Activated CD8-positive, alpha-beta memory T cell treated with anti-CD3 and anti-CD28 coated beads, Interleukin-2, amount 10 ng/mL, durations not matched to agents 7 days and 5 days (primary cell): ENCODE measurements around the gene CACNG8. TPM values are rescaled to one million over a fixed set of nuclear protein-coding genes. Genes with fewer than 3 reads are reported as not detected.
A peak's percentile ranks its signal among the peaks of the same experiment; 100 is the strongest.
"Not testable (repeated sequence)": the region's sequence is repeated elsewhere in the genome, so short reads cannot be mapped to it uniquely, and the experiment has no call there.

Experiments
- ATAC-seq: fragments of 150-1000 bp; cut with Tn5 transposase; one replicate; pipeline ENCODE4 v1.10.0; 2021; ENCODE audit warnings: moderate library complexity
- CTCF ChIA-PET: fragments of 350-600 bp; sonication (Branson Sonifier 250); formaldehyde crosslinking; loops from one replicate; lab custom pipeline; 2021; ENCODE audit warnings: antibody characterized with exemption; lab: Charles Lee
- DNase-seq: peaks from one replicate; pipeline ENCODE4 v3.0.0-alpha.2; 2020
- H3K27ac Mint-ChIP-seq: one replicate; pipeline ENCODE4 v1.8.0; 2021; ENCODE audit warnings: mild to moderate bottlenecking, mixed read lengths
- H3K27me3 Mint-ChIP-seq: one replicate; pipeline ENCODE4 v1.8.0; 2021; ENCODE audit warnings: mixed read lengths
- H3K36me3 Mint-ChIP-seq: one replicate; pipeline ENCODE4 v1.8.0; 2021; ENCODE audit warnings: mild to moderate bottlenecking, mixed read lengths
- H3K4me1 Mint-ChIP-seq: one replicate; pipeline ENCODE4 v1.8.0; 2021; ENCODE audit warnings: mixed read lengths
- H3K4me3 Mint-ChIP-seq: one replicate; pipeline ENCODE4 v1.8.0; 2021; ENCODE audit warnings: mild to moderate bottlenecking, moderate library complexity, mixed read lengths
- H3K9me3 Mint-ChIP-seq: one replicate; pipeline ENCODE4 v1.8.0; 2022; ENCODE audit warnings: low read depth, mixed read lengths
- total RNA-seq, 2 experiments: library from RNA; stranded (reverse); gene quantifications; one replicate each; pipeline ENCODE4 v1.2.3, GENCODE V29; 2021

The CACNG8 gene
- total RNA-seq, result not detected

GRCh38 chr19:53962887-53963431, at the start of gene CACNG8:
Gene CACNG8 (plus strand): TSS chr19:53962937.
- Mint-ChIP-seq H3K4me1 (peaks cover 2% of the 10 kb centered on the region), H3K27me3 (peaks cover 61% of the 10 kb centered on the region), H3K4me3 (no peak within 1 kb of the TSS), H3K9me3 (no peaks in the 10 kb centered on the region), H3K36me3 (peaks cover 2% of the 10 kb centered on the region), H3K27ac (no peak within 1 kb of the TSS)
- CTCF ChIA-PET, result no interaction called here
- no peak for ATAC-seq
- no peak for DNase-seq

- H3K27ac Mint-ChIP-seq, result no peak overlapping the region
- CTCF ChIA-PET, result no interaction called here
- H3K27me3 Mint-ChIP-seq, result peaks cover 21% of the 10 kb centered on the region
- DNase-seq (no peak), ATAC-seq (no peak)
- H3K4me1 Mint-ChIP-seq, result no peaks in the 10 kb centered on the region
- H3K36me3 Mint-ChIP-seq, result no peaks in the 10 kb centered on the region
- H3K4me3 Mint-ChIP-seq, result no peak overlapping the region
- H3K9me3 Mint-ChIP-seq, result no peaks in the 10 kb centered on the region
Observed at GRCh38 chr19:53915000-53915399, 47.7 kb upstream of the CACNG8 start.

- Mint-ChIP-seq H3K4me3 (no peak overlapping the region), H3K27me3 (peaks cover 11% of the 10 kb centered on the region), H3K4me1 (no peaks in the 10 kb centered on the region), H3K27ac (no peak overlapping the region), H3K9me3 (no peaks in the 10 kb centered on the region), H3K36me3 (no peaks in the 10 kb centered on the region)
- CTCF ChIA-PET, result interaction anchor here (0.7 kb wide), 1 partner anchor 327 kb away, joined by 3 read pairs; no protein-coding TSS in a partner anchor
- DNase-seq (no peak), ATAC-seq (no peak)
Observed at GRCh38 chr19:53916004-53916403, 46.7 kb upstream of the CACNG8 start.

GRCh38 chr19:53917356-53917755, 45.4 kb upstream of the CACNG8 start:
- no peak for ATAC-seq
- CTCF ChIA-PET, result no interaction called here
- no peak overlapping the region for H3K27ac Mint-ChIP-seq
- no peak for DNase-seq
- H3K27me3 Mint-ChIP-seq, result peaks cover 1% of the 10 kb centered on the region
- no peaks in the 10 kb centered on the region for H3K36me3 Mint-ChIP-seq
- H3K4me1 Mint-ChIP-seq, result no peaks in the 10 kb centered on the region
- no peak overlapping the region for H3K4me3 Mint-ChIP-seq
- H3K9me3 Mint-ChIP-seq, result no peaks in the 10 kb centered on the region

GRCh38 chr19:53927739-53928138, 35.0 kb upstream of the CACNG8 start:
- Mint-ChIP-seq H3K36me3 (no peaks in the 10 kb centered on the region), H3K27me3 (no peaks in the 10 kb centered on the region), H3K4me1 (no peaks in the 10 kb centered on the region), H3K4me3 (no peak overlapping the region), H3K27ac (no peak overlapping the region), H3K9me3 (no peaks in the 10 kb centered on the region)
- ATAC-seq (no peak), DNase-seq (peak; percentile 51)
- CTCF ChIA-PET, result interaction anchor here (0.7 kb wide), 1 partner anchor 126 kb away, joined by 3 read pairs; no protein-coding TSS in a partner anchor

GRCh38 chr19:53936029-53936428, 26.7 kb upstream of the CACNG8 start:
- no peaks in the 10 kb centered on the region for H3K4me1 Mint-ChIP-seq
- H3K36me3 Mint-ChIP-seq, result no peaks in the 10 kb centered on the region
- no peak for DNase-seq
- ATAC-seq, result no peak
- H3K4me3 Mint-ChIP-seq, result no peak overlapping the region
- CTCF ChIA-PET, result no interaction called here
- no peaks in the 10 kb centered on the region for H3K27me3 Mint-ChIP-seq
- H3K27ac Mint-ChIP-seq, result no peak overlapping the region
- H3K9me3 Mint-ChIP-seq, result no peaks in the 10 kb centered on the region

GRCh38 chr19:53942001-53942786, 20.5 kb upstream of the CACNG8 start:
- H3K27ac Mint-ChIP-seq, result no peak overlapping the region
- H3K4me3 Mint-ChIP-seq, result no peak overlapping the region
- peaks cover 29% of the 10 kb centered on the region for H3K27me3 Mint-ChIP-seq
- ATAC-seq, result no peak
- DNase-seq, result no peak
- H3K4me1 Mint-ChIP-seq, result no peaks in the 10 kb centered on the region
- no peaks in the 10 kb centered on the region for H3K9me3 Mint-ChIP-seq
- CTCF ChIA-PET, result no interaction called here
- peaks cover 2% of the 10 kb centered on the region for H3K36me3 Mint-ChIP-seq

GRCh38 chr19:53944416-53944815, 18.3 kb upstream of the CACNG8 start:
- Mint-ChIP-seq H3K9me3 (no peaks in the 10 kb centered on the region), H3K4me3 (no peak overlapping the region), H3K27me3 (peaks cover 29% of the 10 kb centered on the region), H3K36me3 (peaks cover 2% of the 10 kb centered on the region), H3K27ac (no peak overlapping the region), H3K4me1 (no peaks in the 10 kb centered on the region)
- CTCF ChIA-PET, result no interaction called here
- DNase-seq (no peak), ATAC-seq (no peak)

GRCh38 chr19:53944933-53945332, 17.8 kb upstream of the CACNG8 start:
- Mint-ChIP-seq H3K36me3 (peaks cover 2% of the 10 kb centered on the region), H3K27me3 (peaks cover 29% of the 10 kb centered on the region), H3K4me1 (no peaks in the 10 kb centered on the region), H3K9me3 (no peaks in the 10 kb centered on the region), H3K4me3 (no peak overlapping the region), H3K27ac (no peak overlapping the region)
- ATAC-seq, result no peak
- DNase-seq, result no peak
- CTCF ChIA-PET, result no interaction called here

- H3K4me3 Mint-ChIP-seq, result no peak overlapping the region
- no peaks in the 10 kb centered on the region for H3K9me3 Mint-ChIP-seq
- no peak overlapping the region for H3K27ac Mint-ChIP-seq
- CTCF ChIA-PET, result no interaction called here
- ATAC-seq, result no peak
- DNase-seq, result no peak
- no peaks in the 10 kb centered on the region for H3K4me1 Mint-ChIP-seq
- peaks cover 2% of the 10 kb centered on the region for H3K36me3 Mint-ChIP-seq
- H3K27me3 Mint-ChIP-seq, result peaks cover 29% of the 10 kb centered on the region
Observed at GRCh38 chr19:53945441-53945840, 17.3 kb upstream of the CACNG8 start.

- H3K27me3 Mint-ChIP-seq, result peaks cover 29% of the 10 kb centered on the region
- ATAC-seq, result no peak
Observed at GRCh38 chr19:53945998-53946397, 16.7 kb upstream of the CACNG8 start.

GRCh38 chr19:53947624-53948023, 15.1 kb upstream of the CACNG8 start:
- CTCF ChIA-PET, result interaction anchor here (0.6 to 2.1 kb wide), 4 partner anchors 76 to 155 kb away, joined by 3 to 6 read pairs (median 4); no protein-coding TSS in a partner anchor
- no peaks in the 10 kb centered on the region for H3K9me3 Mint-ChIP-seq
- peaks cover 2% of the 10 kb centered on the region for H3K36me3 Mint-ChIP-seq
- DNase-seq, result no peak
- no peak for ATAC-seq
- H3K4me3 Mint-ChIP-seq, result no peak overlapping the region
- peaks cover 17% of the 10 kb centered on the region for H3K27me3 Mint-ChIP-seq
- no peak overlapping the region for H3K27ac Mint-ChIP-seq
- H3K4me1 Mint-ChIP-seq, result no peaks in the 10 kb centered on the region

More at GRCh38 chr19:53945998-53946397, 16.7 kb upstream of the CACNG8 start:
- Mint-ChIP-seq H3K9me3 (no peaks in the 10 kb centered on the region), H3K36me3 (peaks cover 2% of the 10 kb centered on the region), H3K4me3 (no peak overlapping the region), H3K27ac (no peak overlapping the region), H3K4me1 (no peaks in the 10 kb centered on the region)
- CTCF ChIA-PET, result no interaction called here
- DNase-seq, result no peak

- H3K4me3 Mint-ChIP-seq, H3K36me3 Mint-ChIP-seq, DNase-seq, ATAC-seq, H3K27ac Mint-ChIP-seq, H3K4me1 Mint-ChIP-seq, H3K9me3 Mint-ChIP-seq: not testable (repeated sequence)
- CTCF ChIA-PET, result interaction anchor here (2.1 kb wide), 1 partner anchor 75 kb away, joined by 6 read pairs; no protein-coding TSS in a partner anchor
- peaks cover 11% of the 10 kb centered on the region for H3K27me3 Mint-ChIP-seq
Observed at GRCh38 chr19:53948611-53949010, 14.1 kb upstream of the CACNG8 start.

GRCh38 chr19:53951436-53951835, 11.3 kb upstream of the CACNG8 start:
- H3K4me3 Mint-ChIP-seq, result no peak overlapping the region

More at GRCh38 chr19:53951436-53951835, 11.3 kb upstream of the CACNG8 start:
- H3K36me3 Mint-ChIP-seq, result no peaks in the 10 kb centered on the region
- no peaks in the 10 kb centered on the region for H3K9me3 Mint-ChIP-seq
- DNase-seq (no peak), ATAC-seq (no peak)
- CTCF ChIA-PET, result interaction anchor here (1.0 to 1.5 kb wide), 2 partner anchors 22 to 72 kb away, joined by 3 read pairs; no protein-coding TSS in a partner anchor
- H3K27me3 Mint-ChIP-seq, result peaks cover 8% of the 10 kb centered on the region
- H3K27ac Mint-ChIP-seq, result no peak overlapping the region
- H3K4me1 Mint-ChIP-seq, result no peaks in the 10 kb centered on the region
